KMS-11 (cell line): ENCODE measurements around the gene STAT5A.

Experiments used
- H2AFZ ChIP-seq: fragments of 200-600 bp; sonication (generic); 2 replicates; pipeline ENCODE4 v1.6.1; 2016; ENCODE audit warnings: antibody characterized with exemption, mixed run types, low read depth
- H3K27ac ChIP-seq: fragments of 200-600 bp; sonication (generic); 2 replicates; pipeline ENCODE4 v1.6.1; 2016; ENCODE audit warnings: mild to moderate bottlenecking, mixed run types
- H3K27me3 ChIP-seq: fragments of 200-600 bp; sonication (generic); 2 replicates; pipeline ENCODE4 v1.6.1; 2017; ENCODE audit warnings: mild to moderate bottlenecking, low read depth, mixed run types, moderate library complexity; ENCODE audit not compliant: insufficient read depth
- H3K36me3 ChIP-seq: fragments of 200-600 bp; sonication (generic); 2 replicates; pipeline ENCODE4 v1.6.1; 2017; ENCODE audit warnings: mild to moderate bottlenecking, mixed run types; ENCODE audit not compliant: insufficient read depth
- H3K4me1 ChIP-seq: fragments of 200-600 bp; sonication (generic); 2 replicates; pipeline ENCODE4 v1.6.1; 2016; ENCODE audit warnings: mild to moderate bottlenecking, low read depth, mixed run types; ENCODE audit not compliant: poor library complexity, severe bottlenecking
- H3K4me2 ChIP-seq: fragments of 200-600 bp; sonication (generic); 2 replicates; pipeline ENCODE4 v1.7.0; 2016; ENCODE audit warnings: mild to moderate bottlenecking, mixed run types
- H3K4me3 ChIP-seq: fragments of 200-600 bp; sonication (generic); IDR thresholded peaks from 2 replicates; pipeline ENCODE4 v1.6.1; 2017; ENCODE audit warnings: low read depth, low read length, mixed read lengths; ENCODE audit not compliant: insufficient read depth
- H3K79me2 ChIP-seq: fragments of 200-600 bp; sonication (generic); 2 replicates; pipeline ENCODE4 v1.6.1; 2016; ENCODE audit warnings: low read depth, mixed run types; ENCODE audit not compliant: insufficient read depth
- H3K9ac ChIP-seq: fragments of 200-600 bp; sonication (generic); 2 replicates; pipeline ENCODE4 v1.6.1; 2016; ENCODE audit warnings: mild to moderate bottlenecking, mixed run types
- H4K20me1 ChIP-seq: fragments of 200-600 bp; sonication (generic); 2 replicates; pipeline ENCODE4 v1.6.1; 2016; ENCODE audit warnings: mild to moderate bottlenecking, mixed run types; ENCODE audit not compliant: insufficient read depth
- CTCF ChIP-seq: fragments of 200-600 bp; sonication (generic); conservative IDR thresholded peaks from 2 replicates; pipeline ENCODE4 v1.6.1; 2017; ENCODE audit warnings: low read depth, mild to moderate bottlenecking, antibody characterized with exemption, low read length, moderate library complexity, mixed read lengths

STAT5A gene

GRCh38 chr17:42323268-42323773 lies 35.0 kb downstream of the STAT5A start:
- H3K9ac ChIP-seq: no peak overlapping the region
- no peak overlapping the region for H3K4me3 ChIP-seq
- H3K4me1 ChIP-seq: peaks cover 9% of the 10 kb centered on the region
- TF ChIP-seq CTCF: no peak
- H3K27ac ChIP-seq: no peak overlapping the region
- H2AFZ ChIP-seq: no peak overlapping the region
- H4K20me1 ChIP-seq: no peaks in the 10 kb centered on the region
- no peaks in the 10 kb centered on the region for H3K36me3 ChIP-seq
- no peaks in the 10 kb centered on the region for H3K27me3 ChIP-seq
- no peaks in the 10 kb centered on the region for H3K79me2 ChIP-seq
- H3K4me2 ChIP-seq: peak overlapping the region; percentile 33; the same call in 1 of the 2 replicates

DNA sequence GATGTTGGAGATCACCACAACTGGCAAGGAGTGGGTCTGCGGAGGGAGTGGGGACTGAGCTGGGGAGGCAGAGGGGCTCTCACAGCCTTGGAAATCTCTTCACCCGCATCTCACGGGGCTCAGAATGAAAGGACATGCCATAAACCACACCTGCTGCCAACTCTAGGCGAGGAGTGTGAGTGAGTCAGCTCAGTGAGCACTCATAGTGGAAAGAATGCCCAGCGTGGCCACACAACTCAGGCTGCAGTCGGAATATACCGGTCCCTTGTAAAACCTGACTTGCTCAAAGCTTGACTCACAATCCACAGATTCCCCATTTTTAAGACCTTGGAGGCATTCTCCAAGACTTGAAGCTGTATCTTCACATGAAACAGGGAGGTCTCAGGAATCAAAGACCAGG lies 36.7 kb downstream of the STAT5A start:
- Histone ChIP-seq H3K4me1 (peaks cover 12% of the 10 kb centered on the region), H4K20me1 (no peaks in the 10 kb centered on the region), H3K79me2 (no peaks in the 10 kb centered on the region), H3K27me3 (no peaks in the 10 kb centered on the region), H3K9ac (no peak overlapping the region), H3K36me3 (no peaks in the 10 kb centered on the region; the same call in 1 of the 2 replicates), H3K4me2 (no peak overlapping the region), H3K4me3 (no peak overlapping the region), H2AFZ (no peak overlapping the region), H3K27ac (no peak overlapping the region)
- TF ChIP-seq CTCF: no peak

DNA sequence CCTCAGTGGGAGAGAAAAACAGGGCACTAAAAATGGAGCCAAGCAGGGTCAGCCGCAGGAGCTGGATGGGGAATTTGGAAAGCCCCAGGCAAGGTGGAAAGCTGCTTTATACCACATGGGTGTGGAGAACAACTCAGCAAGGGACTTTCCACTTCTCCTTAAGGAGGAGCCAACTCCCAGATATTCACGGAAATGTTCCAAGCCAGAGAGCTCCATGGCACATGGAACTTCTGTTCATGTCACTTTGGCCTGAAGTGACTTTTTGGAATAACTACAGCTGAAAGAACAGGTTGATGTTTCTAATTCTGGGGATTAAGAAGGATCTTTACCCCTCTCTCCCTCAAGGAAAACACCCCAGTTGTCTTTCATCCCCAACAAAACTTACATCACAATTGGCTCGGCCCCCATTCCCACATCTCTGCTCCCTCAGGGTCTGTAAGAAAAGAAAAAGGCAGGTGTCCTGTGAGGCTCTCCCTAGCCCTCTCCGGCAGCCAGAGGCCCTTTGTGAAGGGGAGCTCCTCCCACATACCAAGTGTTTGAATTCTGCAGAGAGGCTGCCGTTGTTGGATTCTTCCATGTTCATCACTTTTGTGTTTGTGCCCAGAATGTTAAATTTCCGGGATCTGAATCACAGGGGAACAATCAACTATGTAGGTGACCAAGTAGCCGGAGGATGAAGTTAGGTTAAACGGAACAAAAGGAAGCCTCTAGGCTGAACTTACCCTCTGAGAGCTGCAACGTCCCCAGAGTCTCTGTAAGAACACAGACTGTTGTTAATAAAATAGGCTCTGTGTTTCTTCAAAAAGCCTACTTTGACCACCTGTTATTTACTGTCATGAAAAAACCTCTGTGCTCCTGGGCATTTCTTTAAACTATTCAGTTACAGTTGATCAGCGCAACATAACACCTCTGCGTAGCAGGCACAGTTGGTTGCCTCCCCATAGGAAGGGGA lies 41.0 kb downstream of the STAT5A start:
- Histone ChIP-seq H2AFZ (no peak overlapping the region), H3K27me3 (no peaks in the 10 kb centered on the region)

GRCh38 chr17:42333053-42333452 lies 44.8 kb downstream of the STAT5A start:
- Histone ChIP-seq H3K79me2 (no peaks in the 10 kb centered on the region), H3K4me2 (peak overlapping the region; percentile 57), H3K9ac (no peak overlapping the region; the same call in 1 of the 2 replicates), H3K27me3 (no peaks in the 10 kb centered on the region), H3K4me1 (peaks cover 61% of the 10 kb centered on the region), H3K4me3 (no peak overlapping the region), H4K20me1 (no peaks in the 10 kb centered on the region), H3K27ac (peak overlapping the region; percentile 62), H3K36me3 (no peaks in the 10 kb centered on the region; the same call in 1 of the 2 replicates), H2AFZ (no peak overlapping the region)
- TF ChIP-seq CTCF: no peak

More for the DNA sequence above, 41.0 kb downstream of the STAT5A start:
- no peak overlapping the region for H3K4me3 ChIP-seq
- H3K4me2 ChIP-seq: no peak overlapping the region
- no peaks in the 10 kb centered on the region for H3K79me2 ChIP-seq
- H3K4me1 ChIP-seq: peaks cover 34% of the 10 kb centered on the region
- H3K9ac ChIP-seq: no peak overlapping the region
- no peaks in the 10 kb centered on the region; the same call in 1 of the 2 replicates for H3K36me3 ChIP-seq
- TF ChIP-seq CTCF: no peak
- no peak overlapping the region for H3K27ac ChIP-seq
- H4K20me1 ChIP-seq: no peaks in the 10 kb centered on the region
